NCI-H2029 treated with DMSO at 0.1 percent for 48 hours (cell line): ENCODE measurements around the gene MLYCD.

Experiments
- DNase-seq: peaks from one replicate; lab custom pipeline; 2025; lab: John Stamatoyannopoulos, UW

Gene MLYCD

DNA sequence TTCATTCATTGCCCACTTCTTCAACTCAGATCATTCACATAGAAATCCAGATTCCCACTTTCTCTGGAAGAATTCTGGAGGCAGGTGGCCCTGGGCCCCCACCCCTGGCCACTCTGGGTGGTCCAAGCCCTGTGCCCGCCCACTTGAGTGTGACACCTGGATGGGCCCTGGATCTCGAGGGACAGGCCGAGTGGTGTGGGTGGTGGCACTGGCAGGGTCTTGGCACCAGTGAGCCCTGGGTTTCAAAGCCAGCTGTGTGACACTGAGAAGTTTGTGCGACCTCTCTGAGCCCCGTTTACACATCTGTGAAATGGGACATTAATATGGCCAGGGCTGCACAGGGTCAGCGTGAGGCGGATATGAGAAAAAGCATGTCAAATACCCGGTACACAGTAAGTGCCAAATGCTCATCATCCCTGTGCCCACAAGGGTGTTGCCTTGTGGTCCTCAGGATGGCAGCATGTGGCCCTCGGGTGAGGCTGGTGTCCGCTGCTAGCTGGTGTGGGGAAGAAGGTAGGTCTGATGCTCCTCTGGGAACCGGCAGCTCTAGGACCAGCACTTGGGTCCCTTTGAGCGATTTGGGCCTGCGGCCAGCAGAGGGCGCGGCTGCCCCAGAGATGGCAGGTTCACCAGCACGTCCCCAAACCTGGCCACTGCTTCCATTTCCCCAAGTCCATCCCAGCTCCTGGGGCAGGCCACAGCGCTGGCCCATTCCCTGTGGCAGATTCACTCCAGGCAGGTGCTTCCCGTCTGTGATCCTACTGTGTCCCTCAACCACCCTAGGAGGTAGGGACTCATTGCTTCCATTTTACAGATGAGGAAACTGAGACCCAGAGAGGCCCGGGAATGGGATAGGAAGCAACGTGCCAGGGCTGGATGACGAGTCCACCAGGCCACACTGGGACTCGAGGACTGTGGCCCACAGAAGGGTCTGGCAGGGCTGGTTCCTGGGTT is 57.7 kb downstream of the MLYCD start:
- no peak for DNase-seq

DNA sequence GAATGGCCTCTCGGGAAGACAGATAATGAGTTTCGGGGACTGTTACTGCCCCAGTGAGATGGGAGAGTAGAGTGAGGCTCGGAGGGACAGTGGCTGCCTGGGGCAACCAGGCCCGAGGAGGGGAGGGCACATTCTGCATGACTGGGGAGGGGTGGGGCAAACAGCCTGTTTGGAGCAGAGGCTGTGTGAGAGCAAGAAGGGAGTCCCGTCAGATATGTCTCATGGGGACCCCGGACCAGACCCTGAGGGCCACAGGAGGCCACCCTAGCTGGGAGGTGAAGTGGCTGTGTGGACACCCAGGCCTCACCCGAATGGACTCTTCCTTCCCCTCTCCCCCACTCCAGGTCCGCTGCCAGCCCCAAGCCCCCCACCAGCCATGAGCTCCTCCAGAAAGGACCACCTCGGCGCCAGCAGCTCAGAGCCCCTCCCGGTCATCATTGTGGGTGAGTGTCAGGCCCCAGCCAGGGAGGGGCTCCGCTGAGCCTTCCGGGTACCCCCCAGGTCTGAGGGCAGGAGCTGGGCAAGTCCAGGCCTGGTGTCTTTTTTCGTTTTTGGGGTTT is 58.5 kb downstream of the MLYCD start:
- DNase-seq, result no peak

DNA sequence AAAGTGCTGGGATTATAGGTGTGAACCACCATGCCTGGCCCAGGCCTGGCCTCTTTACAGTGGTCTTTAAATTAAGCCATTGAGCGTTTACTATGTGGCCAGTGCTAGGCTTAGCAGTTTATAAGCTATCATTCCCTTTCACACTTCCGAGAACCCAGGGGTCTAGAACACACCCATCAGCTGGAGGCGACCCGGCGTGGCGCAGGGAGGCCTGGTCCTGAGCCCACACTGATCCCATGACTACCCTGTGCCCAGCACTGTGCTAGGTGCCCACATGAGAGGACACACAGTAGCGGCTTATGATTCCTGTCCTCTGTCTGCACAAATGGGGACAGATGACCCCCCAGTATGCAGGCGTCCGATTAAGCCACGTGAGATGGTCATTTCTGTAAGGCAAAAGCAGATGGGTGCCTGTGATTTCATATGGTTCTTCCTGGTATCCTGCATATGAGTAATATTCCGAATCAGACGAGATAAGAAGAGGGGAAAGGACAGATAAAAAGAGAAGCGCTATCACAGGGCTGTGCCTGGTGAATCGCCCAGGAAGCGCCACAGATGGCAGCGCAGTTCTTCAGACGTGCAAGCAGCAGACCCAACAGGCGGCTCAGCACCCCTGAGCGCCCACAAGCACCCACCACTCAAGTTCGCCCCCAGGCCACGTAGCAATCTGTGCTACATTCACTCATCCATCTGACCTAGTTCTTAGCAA is 59.4 kb downstream of the MLYCD start:
- DNase-seq, result no peak

DNA sequence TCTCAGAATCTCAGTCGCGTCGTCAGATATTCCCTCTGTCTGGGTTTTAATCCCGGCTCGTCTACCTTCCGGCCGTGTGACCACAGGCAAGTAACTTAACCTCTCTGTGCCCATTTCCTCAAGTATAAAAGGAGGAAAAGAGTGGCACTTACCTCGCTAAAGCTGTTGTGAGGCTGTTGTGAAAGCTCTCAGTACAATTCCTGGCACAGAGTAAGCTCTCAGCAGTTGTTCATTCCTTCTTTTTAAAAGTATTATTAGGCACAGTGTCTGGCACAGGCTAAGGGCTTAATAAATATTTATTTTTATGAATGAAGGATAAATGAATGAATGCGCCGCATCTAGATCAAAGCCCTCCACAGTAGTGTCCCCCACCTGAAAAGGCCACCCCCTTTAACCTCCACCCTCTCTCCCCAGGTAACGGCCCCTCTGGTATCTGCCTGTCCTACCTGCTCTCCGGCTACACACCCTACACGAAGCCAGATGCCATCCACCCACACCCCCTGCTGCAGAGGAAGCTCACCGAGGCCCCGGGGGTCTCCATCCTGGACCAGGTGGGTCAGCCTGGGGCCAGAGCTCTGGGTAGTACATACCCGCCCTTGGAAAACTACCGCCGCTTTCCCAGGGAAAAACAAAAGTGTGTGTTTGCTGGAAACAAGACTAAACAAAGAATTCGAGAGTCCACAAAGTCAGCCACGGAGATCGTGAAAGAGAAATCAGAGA is 60.1 kb downstream of the MLYCD start:
- DNase-seq, result no peak

DNA sequence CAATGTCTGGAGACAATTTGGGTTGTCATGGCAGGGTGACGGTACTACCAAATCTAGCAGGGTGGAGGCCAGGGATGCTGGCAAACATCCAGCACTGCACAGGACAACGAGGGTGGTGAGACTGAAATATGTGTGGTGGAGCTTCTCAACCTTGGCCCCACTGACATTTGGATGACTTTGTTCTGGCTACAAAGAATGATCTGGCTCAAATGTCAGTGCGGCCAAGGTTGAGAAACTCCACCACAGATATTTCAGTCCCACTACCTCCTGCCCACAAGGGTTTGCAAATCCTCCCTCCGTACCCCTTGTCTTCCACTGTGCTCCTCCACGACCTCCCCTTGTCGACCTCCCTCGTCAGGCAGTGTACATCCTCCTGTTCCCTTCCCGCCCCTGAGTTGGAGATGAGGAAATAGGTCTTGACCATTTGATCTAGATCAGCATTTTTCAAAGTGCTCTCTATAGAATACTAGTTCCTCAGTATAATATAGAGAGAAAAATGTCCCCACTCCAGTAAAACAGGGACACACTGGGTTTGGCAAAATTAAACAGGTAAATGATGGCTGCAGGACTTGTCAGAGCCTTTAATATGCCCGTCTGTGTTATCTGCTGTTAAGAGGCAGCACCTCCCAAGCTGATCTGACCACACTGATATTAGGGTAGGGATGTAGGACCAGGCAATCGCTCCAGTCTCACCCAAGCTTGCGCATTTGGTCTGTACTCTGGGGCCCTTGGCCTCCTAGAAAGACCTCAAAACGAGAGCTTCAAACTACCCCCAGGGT is 60.9 kb downstream of the MLYCD start:
- no peak for DNase-seq

DNA sequence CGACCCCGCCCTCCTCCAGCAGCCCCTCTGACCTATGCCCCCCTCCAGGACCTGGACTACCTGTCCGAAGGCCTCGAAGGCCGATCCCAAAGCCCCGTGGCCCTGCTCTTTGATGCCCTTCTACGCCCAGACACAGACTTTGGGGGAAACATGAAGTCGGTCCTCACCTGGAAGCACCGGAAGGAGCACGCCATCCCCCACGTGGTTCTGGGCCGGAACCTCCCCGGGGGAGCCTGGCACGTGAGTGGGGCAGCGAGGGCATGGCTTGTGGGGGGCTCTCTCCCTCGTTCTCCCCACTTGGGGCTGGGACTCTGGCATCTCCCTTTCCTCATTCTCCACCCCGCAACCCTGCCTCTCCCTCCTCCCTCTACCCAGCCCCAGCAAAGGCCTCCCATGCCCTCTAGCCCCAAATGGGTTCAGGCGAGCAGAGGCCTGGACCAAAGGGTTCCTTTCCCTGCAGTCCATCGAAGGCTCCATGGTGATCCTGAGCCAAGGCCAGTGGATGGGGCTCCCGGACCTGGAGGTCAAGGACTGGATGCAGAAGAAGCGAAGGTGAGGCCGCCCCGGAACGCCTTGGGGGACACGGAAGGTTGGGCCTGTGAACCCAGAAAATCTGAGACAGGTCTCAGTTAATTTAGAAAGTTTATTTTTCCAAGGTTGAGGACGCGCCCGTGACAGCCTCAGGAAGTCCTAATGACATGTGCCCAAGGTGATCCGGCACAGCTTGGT is 61.8 kb downstream of the MLYCD start:
- DNase-seq, result no peak

DNA sequence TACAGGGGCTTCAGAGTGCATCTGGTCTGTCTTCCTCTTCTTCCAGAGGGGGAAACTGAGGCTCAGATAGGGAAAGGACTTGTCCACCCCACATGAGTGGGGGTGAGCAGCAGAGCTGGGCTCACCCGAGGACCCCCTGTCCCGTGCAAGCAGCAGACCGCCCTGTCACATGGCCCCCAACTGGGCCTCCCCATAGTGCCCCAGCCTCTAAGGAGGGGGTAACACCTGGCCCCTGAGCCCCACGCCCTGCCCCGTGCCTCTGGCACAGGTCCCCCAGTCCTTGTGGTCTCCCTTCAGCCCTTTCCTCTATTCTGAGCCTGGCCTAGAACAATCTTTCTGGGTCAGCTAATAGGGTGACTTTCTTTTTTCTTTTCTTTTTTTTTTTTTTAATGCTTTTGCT is 62.7 kb downstream of the MLYCD start:
- no peak for DNase-seq

DNA sequence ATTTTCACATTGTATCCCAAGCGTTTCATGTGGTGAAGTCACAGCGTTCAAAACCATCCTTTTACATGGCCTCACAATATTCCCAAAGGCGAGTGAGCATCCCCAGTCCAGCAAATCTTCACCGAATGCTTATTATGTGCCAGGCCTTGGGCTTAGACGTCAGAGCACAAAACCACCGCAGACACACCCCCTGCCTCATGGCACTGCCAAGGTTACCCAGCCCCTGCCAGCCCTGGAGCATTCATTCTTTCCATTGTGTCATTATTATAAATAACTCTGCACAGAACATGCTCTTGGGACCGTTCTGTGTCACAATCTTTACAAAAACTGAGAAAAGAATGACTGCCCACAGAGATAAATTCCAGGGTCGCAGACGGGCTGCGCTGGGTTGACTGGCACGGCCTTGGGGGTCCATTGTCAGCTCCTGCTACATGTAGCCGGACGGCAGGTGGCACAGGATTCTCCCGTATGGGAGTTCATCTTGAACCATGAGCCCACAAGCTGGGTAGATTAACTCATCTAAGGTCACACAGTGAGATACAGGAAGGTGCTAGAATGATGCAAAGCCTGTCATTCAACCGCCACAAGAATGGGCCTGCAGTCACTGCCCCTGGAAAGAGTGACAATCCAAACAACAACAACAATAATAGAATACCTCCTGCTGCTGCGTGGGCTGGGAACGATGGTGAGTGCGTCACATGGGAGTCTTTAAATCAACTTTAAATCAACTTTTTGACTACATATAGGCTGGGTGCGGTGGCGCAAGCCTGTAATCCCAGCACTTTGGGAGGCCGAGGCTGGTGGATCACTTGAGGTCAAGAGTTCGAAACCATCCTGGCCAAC is 64.6 kb downstream of the MLYCD start:
- DNase-seq, result no peak

DNA sequence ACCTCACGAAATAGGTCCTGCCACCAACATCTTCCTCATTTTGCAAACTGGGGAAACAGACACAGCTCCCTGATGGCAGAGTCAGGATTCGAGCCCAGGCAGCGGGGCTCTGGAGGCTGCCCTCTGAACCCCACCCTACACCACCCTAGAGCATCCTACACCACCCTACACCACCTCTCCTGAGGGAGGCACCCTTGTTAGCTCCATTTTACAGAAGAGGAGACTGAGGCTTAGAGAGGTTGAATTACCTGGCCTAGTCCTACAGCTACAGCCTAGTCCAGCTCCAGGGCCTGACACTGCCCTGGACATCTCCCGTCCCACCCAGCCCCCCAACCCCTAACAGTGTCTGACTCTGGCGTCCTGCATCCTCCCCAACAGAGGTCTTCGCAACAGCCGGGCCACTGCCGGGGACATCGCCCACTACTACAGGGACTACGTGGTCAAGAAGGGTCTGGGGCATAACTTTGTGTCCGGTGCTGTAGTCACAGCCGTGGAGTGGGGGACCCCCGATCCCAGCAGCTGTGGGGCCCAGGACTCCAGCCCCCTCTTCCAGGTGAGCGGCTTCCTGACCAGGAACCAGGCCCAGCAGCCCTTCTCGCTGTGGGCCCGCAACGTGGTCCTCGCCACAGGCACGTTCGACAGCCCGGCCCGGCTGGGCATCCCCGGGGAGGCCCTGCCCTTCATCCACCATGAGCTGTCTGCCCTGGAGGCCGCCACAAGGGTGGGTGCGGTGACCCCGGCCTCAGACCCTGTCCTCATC is 65.9 kb downstream of the MLYCD start:
- DNase-seq, result no peak

DNA sequence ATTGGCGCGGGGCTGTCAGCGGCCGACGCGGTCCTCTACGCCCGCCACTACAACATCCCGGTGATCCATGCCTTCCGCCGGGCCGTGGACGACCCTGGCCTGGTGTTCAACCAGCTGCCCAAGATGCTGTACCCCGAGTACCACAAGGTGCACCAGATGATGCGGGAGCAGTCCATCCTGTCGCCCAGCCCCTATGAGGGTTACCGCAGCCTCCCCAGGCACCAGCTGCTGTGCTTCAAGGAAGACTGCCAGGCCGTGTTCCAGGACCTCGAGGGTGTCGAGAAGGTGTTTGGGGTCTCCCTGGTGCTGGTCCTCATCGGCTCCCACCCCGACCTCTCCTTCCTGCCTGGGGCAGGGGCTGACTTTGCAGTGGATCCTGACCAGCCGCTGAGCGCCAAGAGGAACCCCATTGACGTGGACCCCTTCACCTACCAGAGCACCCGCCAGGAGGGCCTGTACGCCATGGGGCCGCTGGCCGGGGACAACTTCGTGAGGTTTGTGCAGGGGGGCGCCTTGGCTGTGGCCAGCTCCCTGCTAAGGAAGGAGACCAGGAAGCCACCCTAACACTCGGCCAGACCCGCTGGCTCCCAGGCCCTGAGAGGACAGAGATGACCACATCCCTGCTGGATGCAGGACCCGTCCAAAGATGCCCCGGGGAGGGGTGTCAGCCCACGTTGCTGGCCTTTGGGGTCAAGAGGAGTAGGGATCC is 66.7 kb downstream of the MLYCD start:
- no peak for DNase-seq

DNA sequence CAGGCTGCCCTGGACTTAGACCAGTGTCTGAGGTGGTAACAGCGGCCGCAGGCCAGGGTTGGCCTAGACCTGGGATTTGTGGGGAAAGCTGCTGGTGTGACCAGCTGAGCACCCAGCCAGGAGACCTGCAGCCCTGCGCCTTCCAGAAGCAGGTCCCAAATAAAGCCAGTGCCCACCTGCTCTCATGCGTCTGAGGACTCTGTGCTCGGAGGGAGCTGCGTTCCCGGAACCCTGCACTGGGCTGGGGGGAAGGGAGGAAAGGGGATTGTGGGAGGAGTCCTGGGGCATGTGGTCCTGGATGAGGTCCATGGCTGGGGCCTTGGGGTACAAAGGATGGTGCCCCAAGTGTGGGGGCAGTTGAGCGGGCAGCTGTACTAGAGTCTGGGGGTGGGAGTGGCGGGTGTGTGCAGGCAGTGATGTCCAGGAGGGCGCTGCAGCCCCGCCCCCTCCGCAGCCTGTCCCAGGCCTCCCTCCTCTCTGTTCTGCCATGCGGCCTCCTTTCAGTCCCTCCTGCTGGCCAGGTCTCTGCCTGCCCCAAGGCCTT is 67.3 kb downstream of the MLYCD start:
- no peak for DNase-seq

DNA sequence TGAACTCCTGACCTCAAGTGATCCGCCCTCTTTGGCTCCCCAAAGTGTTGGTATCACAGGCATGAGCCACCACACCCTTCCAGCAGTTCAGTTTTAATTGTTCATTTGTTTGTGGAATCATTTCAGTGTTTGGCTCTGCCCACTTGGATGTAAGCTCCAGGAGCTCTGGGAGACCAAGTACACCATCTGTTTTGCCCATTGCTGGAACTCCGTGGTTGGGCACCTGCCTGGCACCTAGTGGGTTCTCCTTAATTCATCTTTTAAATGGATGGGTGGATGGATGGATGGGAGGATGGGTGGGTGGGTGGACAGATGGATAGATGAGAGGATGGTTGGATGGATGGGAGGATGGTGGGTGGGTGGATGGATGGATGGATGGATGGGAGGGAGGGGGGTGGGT is 68.2 kb downstream of the MLYCD start:
- no peak for DNase-seq

DNA sequence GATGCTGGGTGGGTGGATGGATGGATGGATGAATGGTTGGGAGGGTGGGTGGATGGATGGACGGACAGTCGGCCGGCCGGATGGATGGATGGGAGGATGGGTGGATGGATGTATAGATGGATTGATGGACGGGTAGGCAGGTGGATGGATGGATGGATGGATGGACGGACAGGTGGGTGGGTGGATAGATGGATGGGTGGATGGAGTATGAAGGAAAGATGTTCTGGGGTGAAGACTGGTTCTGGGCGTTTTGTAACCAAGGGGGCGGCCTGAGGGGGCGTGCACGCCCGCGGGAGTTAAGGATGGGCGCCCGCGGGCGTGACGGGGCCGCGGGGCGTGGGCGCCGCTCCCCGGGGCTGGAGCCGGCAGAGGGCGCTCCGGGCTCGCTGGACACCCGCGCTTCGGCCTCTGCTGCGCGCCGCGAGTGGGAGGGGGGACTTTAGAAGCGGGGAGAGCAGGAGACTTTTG is 69.0 kb downstream of the MLYCD start, which contains the start of gene NECAB2:
Gene NECAB2, plus strand, starts transcription at position 407 of the 468 bp plus-strand sequence. CDS start 405 bp downstream, outside the sequence.
- no peak for DNase-seq

DNA sequence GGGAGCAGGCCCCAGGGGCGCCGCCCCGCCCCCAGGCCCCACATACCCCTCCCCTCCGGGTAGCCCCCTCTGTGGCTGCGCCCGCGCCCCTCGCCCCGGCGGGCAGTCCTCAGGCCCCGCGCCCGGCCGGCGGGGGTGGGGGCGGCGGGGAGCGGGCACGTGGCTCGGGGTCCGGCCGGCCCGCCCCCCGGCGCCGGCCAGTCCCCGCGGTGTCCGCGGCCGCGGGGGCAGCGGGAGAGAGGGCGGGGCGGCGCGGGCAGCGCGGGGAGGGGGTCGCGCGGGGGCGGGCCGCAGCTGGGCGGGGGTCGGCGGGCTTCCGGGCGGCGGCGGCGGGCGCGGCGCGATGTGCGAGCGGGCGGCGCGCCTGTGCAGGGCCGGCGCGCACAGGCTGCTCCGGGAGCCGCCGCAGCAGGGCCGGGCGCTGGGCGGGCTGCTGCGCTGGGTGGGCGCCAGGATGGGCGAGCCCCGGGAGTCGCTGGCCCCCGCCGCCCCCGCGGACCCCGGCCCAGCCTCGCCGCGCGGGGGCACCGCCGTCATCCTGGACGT is 69.5 kb downstream of the MLYCD start:
- no peak for DNase-seq

DNA sequence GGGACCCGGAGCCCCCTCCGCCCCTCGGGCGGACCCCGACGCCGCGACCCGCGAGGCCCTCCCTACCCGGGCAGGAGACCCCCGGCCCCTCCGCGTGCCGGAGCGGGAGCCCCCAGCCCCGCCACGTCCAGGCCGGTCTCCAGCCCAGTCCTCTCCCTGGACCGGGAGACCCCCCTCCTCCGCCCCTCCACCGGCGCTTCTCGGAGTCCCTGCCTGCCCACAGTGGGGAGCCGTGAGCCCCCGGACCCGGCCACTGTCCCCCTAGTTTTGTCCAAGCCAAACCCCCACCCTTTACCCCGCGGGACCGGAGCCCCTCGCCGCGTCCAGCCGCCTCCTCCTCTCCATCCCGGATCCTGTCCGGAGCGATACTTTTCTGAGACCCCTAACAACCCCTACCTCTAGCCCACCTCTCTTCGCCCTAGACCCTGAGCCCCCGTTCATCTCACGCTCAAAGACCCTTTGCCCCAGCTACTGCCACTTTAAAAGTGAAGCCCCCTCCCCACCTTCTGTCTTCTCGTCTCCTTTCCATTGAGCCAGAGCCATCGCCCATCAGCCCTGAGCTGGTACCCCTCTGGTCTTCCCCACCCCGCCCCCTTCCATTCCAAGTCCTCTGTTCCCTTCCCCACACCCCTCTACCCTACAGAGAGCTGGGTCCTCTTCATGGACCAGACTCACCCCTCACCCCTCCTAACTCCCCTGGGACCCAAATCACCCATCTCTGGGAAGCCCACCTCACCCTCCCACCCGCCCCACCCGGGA is 70.2 kb downstream of the MLYCD start:
- no peak for DNase-seq

DNA sequence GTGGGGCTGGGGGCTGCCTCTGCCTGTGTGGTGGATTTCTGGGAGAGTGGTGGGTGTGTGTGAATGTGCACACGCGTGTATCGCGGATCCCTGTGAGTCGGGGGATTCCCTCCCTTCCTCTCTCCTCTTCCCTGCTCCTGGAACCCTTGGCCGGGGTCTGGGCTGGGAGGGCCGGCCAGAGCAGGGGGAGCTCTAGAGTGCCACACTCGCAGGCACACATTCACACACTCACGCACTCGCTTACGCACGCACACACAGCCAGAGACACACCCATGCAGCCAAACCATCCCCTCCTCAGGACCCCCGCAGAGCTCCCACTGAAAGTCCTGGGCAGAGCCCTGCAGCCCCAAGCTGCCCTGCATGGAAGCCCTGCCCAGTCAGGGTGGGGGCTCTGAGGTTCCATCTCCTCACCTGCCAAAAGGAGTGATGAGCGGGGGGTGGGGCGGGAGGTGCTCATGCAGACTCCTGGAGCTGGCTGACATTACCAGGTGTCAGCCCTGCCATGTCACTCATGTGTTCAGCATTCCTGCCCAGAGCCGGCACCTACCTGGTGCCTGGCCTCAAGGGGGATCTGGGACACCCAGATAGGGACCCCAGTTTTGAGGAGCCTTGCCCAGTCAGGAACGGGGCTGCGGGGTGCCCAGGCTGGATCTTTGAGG is 71.0 kb downstream of the MLYCD start:
- no peak for DNase-seq
